ENCODE data around the gene SLC12A2.

GRCh38 chr5:128201065-128201926 lies 117.7 kb downstream of the SLC12A2 start:
- TF ChIP-seq CTCF (IDR thresholded peaks at IDR 0.05; ENCODE audit: borderline replicate concordance, extremely low read depth, low read length, poor library complexity, severe bottlenecking), result peak; percentile 84
- TF ChIP-seq EZH2 (IDR thresholded peaks at IDR 0.05; ENCODE audit: borderline replicate concordance, low read depth, low read length, severe bottlenecking), result no peak
